Upper lobe of left lung (tissue), 4 donors: ENCODE measurements around the gene VANGL1.

ENCODE experiments used
- CTCF ChIP-seq, 6 experiments: fragments of 450-650 bp in 4 of 6; fragments of 200-600 bp in 2 of 6; sonication (generic) in 2 of 6; IDR thresholded peaks; one replicate each; pipeline ENCODE4 v1.5.1; 2016 to 2019; ENCODE audit warnings: antibody characterized with exemption in 6 of 6
- EP300 ChIP-seq, 4 donors: sonication (generic); formaldehyde crosslinking; IDR thresholded peaks; one replicate each; pipeline ENCODE4 v1.5.1; 2017; ENCODE audit warnings: antibody characterized with exemption in 4 of 4, control low read depth in 2 of 4
- POLR2A ChIP-seq, 4 donors: fragments of 450-650 bp; IDR thresholded peaks; one replicate each; pipeline ENCODE4 v1.5.1; 2016 to 2017; ENCODE audit warnings: antibody characterized with exemption in 4 of 4, mild to moderate bottlenecking in 2 of 4
- POLR2AphosphoS5 ChIP-seq, 2 donors: sonication (generic); formaldehyde crosslinking; IDR thresholded peaks; one replicate each; pipeline ENCODE4 v1.5.1; 2017; ENCODE audit warnings: antibody characterized with exemption in 2 of 2

GRCh38 chr1:115706587-115707425 lies 65.0 kb downstream of the VANGL1 start:
- TF ChIP-seq CTCF (IDR thresholded peaks at IDR 0.05) (peak in 5 of 6 experiments; percentile 20 to 59 (median 32)), POLR2AphosphoS5 (IDR thresholded peaks at IDR 0.05) (no peak), POLR2A (IDR thresholded peaks at IDR 0.05) (no peak), EP300 (IDR thresholded peaks at IDR 0.05) (no peak)
